Skeletal muscle tissue (tissue), 4 donors: ENCODE measurements around the gene SLC6A19. TPM values are rescaled to one million over a fixed set of nuclear protein-coding genes. Genes with fewer than 3 reads are reported as not detected.

Source experiments
- H3K27ac ChIP-seq: one replicate; pipeline ENCODE4 v1.7.0; 2013; ENCODE audit warnings: mild to moderate bottlenecking, low read depth, low read length, inconsistent platforms
- H3K27me3 ChIP-seq, 3 donors: one replicate each; pipeline ENCODE4 v1.7.0; 2013; ENCODE audit warnings: low read length in 3 of 3; ENCODE audit not compliant: control insufficient read depth in 3 of 3, insufficient read depth in 3 of 3
- H3K36me3 ChIP-seq, 3 donors: one replicate each; pipeline ENCODE4 v1.7.0; 2013; ENCODE audit warnings: low read length in 3 of 3; ENCODE audit not compliant: control insufficient read depth in 3 of 3, insufficient read depth in 3 of 3
- H3K4me1 ChIP-seq, 3 donors: one replicate each; pipeline ENCODE4 v1.7.0; 2013; ENCODE audit warnings: low read length in 3 of 3, mild to moderate bottlenecking in 3 of 3; ENCODE audit not compliant: control insufficient read depth in 3 of 3, insufficient read depth in 3 of 3
- H3K4me3 ChIP-seq, 3 donors: one replicate each; pipeline ENCODE4 v1.7.0; 2013; ENCODE audit warnings: low read length in 3 of 3
- H3K9ac ChIP-seq, 3 donors: one replicate each; pipeline ENCODE4 v1.7.0; 2013; ENCODE audit warnings: low read length in 3 of 3, mild to moderate bottlenecking in 3 of 3, moderate library complexity in 2 of 3, low read depth in 1 of 3
- H3K9me3 ChIP-seq, 3 donors: one replicate each; pipeline ENCODE4 v1.7.0; 2013; ENCODE audit warnings: low read length in 3 of 3; ENCODE audit not compliant: control insufficient read depth in 3 of 3
- total RNA-seq: library from RNA; depleted of rRNA; stranded (reverse); fragments of >200 nt; gene quantifications from one replicate; pipeline ENCODE4 v1.2.3, GENCODE V29; 2014
- donor health status: Osteomylitis.

The SLC6A19 gene
- total RNA-seq, 1 donor from 2014 or later: under 0.01 TPM

- H3K9me3 ChIP-seq: no peaks in the 10 kb centered on the region
Measured at GRCh38 chr5:1178529-1179382, 22.6 kb upstream of the SLC6A19 start.

GRCh38 chr5:1179383-1179715 is 22.0 kb upstream of the SLC6A19 start:
- Histone ChIP-seq H3K36me3 (no peaks in the 10 kb centered on the region), H3K27ac (no peak overlapping the region), H3K4me3 (no peak overlapping the region), H3K27me3 (peaks cover 0 to 16% (median 15%) of the 10 kb centered on the region in 3 donors), H3K9me3 (no peaks in the 10 kb centered on the region), H3K9ac (no peak overlapping the region), H3K4me1 (no peaks in the 10 kb centered on the region)

More at GRCh38 chr5:1178529-1179382, 22.6 kb upstream of the SLC6A19 start:
- H3K4me3 ChIP-seq: no peak overlapping the region
- H3K27ac ChIP-seq: no peak overlapping the region
- H3K27me3 ChIP-seq: peaks cover 0 to 17% (median 16%) of the 10 kb centered on the region in 3 donors
- H3K36me3 ChIP-seq: no peaks in the 10 kb centered on the region
- no peak overlapping the region for H3K9ac ChIP-seq
- no peaks in the 10 kb centered on the region for H3K4me1 ChIP-seq

- Histone ChIP-seq H3K4me3 (no peak overlapping the region), H3K27me3 (peaks cover 0 to 18% (median 15%) of the 10 kb centered on the region in 3 donors), H3K4me1 (no peaks in the 10 kb centered on the region), H3K9me3 (no peaks in the 10 kb centered on the region), H3K9ac (no peak overlapping the region), H3K27ac (no peak overlapping the region), H3K36me3 (no peaks in the 10 kb centered on the region)
Measured at GRCh38 chr5:1180096-1180495, 21.3 kb upstream of the SLC6A19 start.

GRCh38 chr5:1180841-1181271 is 20.5 kb upstream of the SLC6A19 start:
- H3K36me3 ChIP-seq: no peaks in the 10 kb centered on the region
- no peak overlapping the region for H3K9ac ChIP-seq
- H3K27ac ChIP-seq: no peak overlapping the region
- no peaks in the 10 kb centered on the region for H3K9me3 ChIP-seq
- no peak overlapping the region for H3K4me3 ChIP-seq
- no peaks in the 10 kb centered on the region for H3K4me1 ChIP-seq
- H3K27me3 ChIP-seq: peaks cover 0 to 20% (median 17%) of the 10 kb centered on the region in 3 donors

- Histone ChIP-seq H3K4me3 (no peak overlapping the region), H3K9ac (no peak overlapping the region)
Measured at GRCh38 chr5:1181451-1182359, 19.7 kb upstream of the SLC6A19 start.

GRCh38 chr5:1182360-1182632 is 19.1 kb upstream of the SLC6A19 start:
- H3K4me1 ChIP-seq: no peaks in the 10 kb centered on the region
- H3K4me3 ChIP-seq: no peak overlapping the region
- no peak overlapping the region for H3K9ac ChIP-seq
- no peaks in the 10 kb centered on the region for H3K36me3 ChIP-seq
- H3K9me3 ChIP-seq: no peaks in the 10 kb centered on the region
- H3K27me3 ChIP-seq: peaks cover 0 to 25% (median 25%) of the 10 kb centered on the region in 3 donors
- no peak overlapping the region for H3K27ac ChIP-seq

More at GRCh38 chr5:1181451-1182359, 19.7 kb upstream of the SLC6A19 start:
- no peaks in the 10 kb centered on the region for H3K9me3 ChIP-seq
- H3K4me1 ChIP-seq: no peaks in the 10 kb centered on the region
- H3K36me3 ChIP-seq: no peaks in the 10 kb centered on the region
- peaks cover 0 to 25% (median 23%) of the 10 kb centered on the region in 3 donors for H3K27me3 ChIP-seq
- no peak overlapping the region for H3K27ac ChIP-seq

- Histone ChIP-seq H3K9ac (no peak overlapping the region), H3K4me3 (no peak overlapping the region), H3K9me3 (no peaks in the 10 kb centered on the region), H3K27me3 (peaks cover 3 to 30% (median 29%) of the 10 kb centered on the region in 3 donors), H3K27ac (no peak overlapping the region), H3K4me1 (no peaks in the 10 kb centered on the region), H3K36me3 (no peaks in the 10 kb centered on the region)
Measured at GRCh38 chr5:1182633-1183423, 18.6 kb upstream of the SLC6A19 start.

GRCh38 chr5:1183424-1184162 is 17.8 kb upstream of the SLC6A19 start:
- peaks cover 8 to 35% (median 33%) of the 10 kb centered on the region in 3 donors for H3K27me3 ChIP-seq

GRCh38 chr5:1184163-1184470 is 17.3 kb upstream of the SLC6A19 start:
- no peaks in the 10 kb centered on the region for H3K9me3 ChIP-seq
- H3K27me3 ChIP-seq: peaks cover 8 to 35% (median 33%) of the 10 kb centered on the region in 3 donors
- no peaks in the 10 kb centered on the region for H3K4me1 ChIP-seq
- H3K36me3 ChIP-seq: no peaks in the 10 kb centered on the region
- H3K27ac ChIP-seq: no peak overlapping the region
- H3K4me3 ChIP-seq: no peak overlapping the region
- no peak overlapping the region for H3K9ac ChIP-seq

More at GRCh38 chr5:1183424-1184162, 17.8 kb upstream of the SLC6A19 start:
- H3K4me3 ChIP-seq: no peak overlapping the region
- no peaks in the 10 kb centered on the region for H3K9me3 ChIP-seq
- no peak overlapping the region for H3K27ac ChIP-seq
- H3K4me1 ChIP-seq: no peaks in the 10 kb centered on the region
- no peaks in the 10 kb centered on the region for H3K36me3 ChIP-seq
- H3K9ac ChIP-seq: no peak overlapping the region
